Keratinocyte (primary cell): ENCODE measurements around the gene PRRC2B.

Source experiments
- EZH2 ChIP-seq: IDR thresholded peaks from one replicate; pipeline ENCODE4 v1.6.1; 2012; ENCODE audit warnings: inconsistent platforms, mild to moderate bottlenecking, low read length, moderate library complexity
- TF ChIP-seq, protein P1 (sequence below), 3 experiments: IDR thresholded peaks in 1 of 3; conservative IDR thresholded peaks in 1 of 3; optimal IDR thresholded peaks in 1 of 3; 2 replicates in 2 of 3; 3 replicates in 1 of 3; pipeline versions ENCODE3 to v1.5.1; 2011; ENCODE audit warnings: low read length in 3 of 3, mild to moderate bottlenecking in 3 of 3, moderate library complexity in 2 of 3, control low read depth in 1 of 3, inconsistent platforms in 1 of 3; ENCODE audit not compliant: insufficient read depth in 2 of 3; ENCODE audit errors: extremely low read depth in 1 of 3

- TF ChIP-seq, protein P1, sequence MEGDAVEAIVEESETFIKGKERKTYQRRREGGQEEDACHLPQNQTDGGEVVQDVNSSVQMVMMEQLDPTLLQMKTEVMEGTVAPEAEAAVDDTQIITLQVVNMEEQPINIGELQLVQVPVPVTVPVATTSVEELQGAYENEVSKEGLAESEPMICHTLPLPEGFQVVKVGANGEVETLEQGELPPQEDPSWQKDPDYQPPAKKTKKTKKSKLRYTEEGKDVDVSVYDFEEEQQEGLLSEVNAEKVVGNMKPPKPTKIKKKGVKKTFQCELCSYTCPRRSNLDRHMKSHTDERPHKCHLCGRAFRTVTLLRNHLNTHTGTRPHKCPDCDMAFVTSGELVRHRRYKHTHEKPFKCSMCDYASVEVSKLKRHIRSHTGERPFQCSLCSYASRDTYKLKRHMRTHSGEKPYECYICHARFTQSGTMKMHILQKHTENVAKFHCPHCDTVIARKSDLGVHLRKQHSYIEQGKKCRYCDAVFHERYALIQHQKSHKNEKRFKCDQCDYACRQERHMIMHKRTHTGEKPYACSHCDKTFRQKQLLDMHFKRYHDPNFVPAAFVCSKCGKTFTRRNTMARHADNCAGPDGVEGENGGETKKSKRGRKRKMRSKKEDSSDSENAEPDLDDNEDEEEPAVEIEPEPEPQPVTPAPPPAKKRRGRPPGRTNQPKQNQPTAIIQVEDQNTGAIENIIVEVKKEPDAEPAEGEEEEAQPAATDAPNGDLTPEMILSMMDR (optimal IDR thresholded peaks at IDR 0.05 in 1 of 3, IDR thresholded peaks at IDR 0.05 in 1 of 3, conservative IDR thresholded peaks at IDR 0.05 in 1 of 3; ENCODE audit: extremely low read depth in 1 of 3, insufficient read depth in 2 of 3, low read length in 3 of 3), result no peak
- no peak for TF ChIP-seq EZH2
Measured at GRCh38 chr9:131436865-131437271, 43.0 kb downstream of the PRRC2B start.
